AG09319 (cell line): Measurements from ENCODE around the gene MRPS6.

Experiments used
- DNase-seq: peaks from one replicate; pipeline ENCODE4 v3.0.0-alpha.2; 2010; ENCODE audit warnings: low read depth; ENCODE audit errors: extremely low read depth
- CTCF ChIP-seq: IDR thresholded peaks from 2 replicates; pipeline ENCODE4 v1.5.1; 2011; ENCODE audit warnings: low read depth, mild to moderate bottlenecking, inconsistent platforms, low read length, moderate library complexity

MRPS6 gene

GRCh38 chr21:34144224-34144623, 70.8 kb downstream of the MRPS6 start:
- no peak for TF ChIP-seq CTCF
- no peak for DNase-seq

- no peak for DNase-seq
These were observed 74.5 kb downstream of the MRPS6 start for GRCh38 chr21:34147792-34148418.

GRCh38 chr21:34148419-34148804, 75.0 kb downstream of the MRPS6 start:
- TF ChIP-seq CTCF = no peak
- no peak for DNase-seq

More at GRCh38 chr21:34147792-34148418, 74.5 kb downstream of the MRPS6 start:
- TF ChIP-seq CTCF = no peak

GRCh38 chr21:34148826-34149558, 75.6 kb downstream of the MRPS6 start:
- no peak for DNase-seq
- no peak for TF ChIP-seq CTCF

GRCh38 chr21:34152500-34152899, 79.1 kb downstream of the MRPS6 start:
- DNase-seq = no peak
- no peak for TF ChIP-seq CTCF

- DNase-seq = no peak
- TF ChIP-seq CTCF = no peak
These were observed 81.5 kb downstream of the MRPS6 start for GRCh38 chr21:34154878-34155277.

- DNase-seq = no peak
- TF ChIP-seq CTCF = no peak
These were observed 83.6 kb downstream of the MRPS6 start for GRCh38 chr21:34156957-34157356.
